ENCODE results near the gene PAEP.

The PAEP gene

DNA sequence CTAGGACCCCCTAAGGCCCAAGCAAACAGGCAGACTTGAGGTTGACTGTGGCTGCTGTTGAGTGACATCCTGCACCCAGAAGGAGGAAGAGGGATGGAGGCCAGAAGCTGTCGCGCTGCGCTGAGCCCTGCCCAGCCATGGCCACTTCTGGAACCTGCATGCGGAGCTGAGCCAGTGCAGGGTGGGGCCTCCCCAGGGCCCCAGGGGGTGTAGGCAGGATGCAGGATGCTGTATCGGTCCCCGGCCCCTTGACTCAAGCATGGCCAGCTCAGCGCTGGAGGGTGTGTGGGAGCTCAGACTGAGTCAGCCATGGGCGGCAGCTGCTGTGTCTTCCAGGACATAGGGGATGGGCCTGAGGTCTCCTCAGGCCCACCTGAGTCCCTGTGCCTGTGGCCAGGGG lies 50.9 kb downstream of the PAEP start:
- in situ Hi-C loops (cut with HindIII; ENCODE audit: low sequenced_read_pairs), result no loop called here

DNA sequence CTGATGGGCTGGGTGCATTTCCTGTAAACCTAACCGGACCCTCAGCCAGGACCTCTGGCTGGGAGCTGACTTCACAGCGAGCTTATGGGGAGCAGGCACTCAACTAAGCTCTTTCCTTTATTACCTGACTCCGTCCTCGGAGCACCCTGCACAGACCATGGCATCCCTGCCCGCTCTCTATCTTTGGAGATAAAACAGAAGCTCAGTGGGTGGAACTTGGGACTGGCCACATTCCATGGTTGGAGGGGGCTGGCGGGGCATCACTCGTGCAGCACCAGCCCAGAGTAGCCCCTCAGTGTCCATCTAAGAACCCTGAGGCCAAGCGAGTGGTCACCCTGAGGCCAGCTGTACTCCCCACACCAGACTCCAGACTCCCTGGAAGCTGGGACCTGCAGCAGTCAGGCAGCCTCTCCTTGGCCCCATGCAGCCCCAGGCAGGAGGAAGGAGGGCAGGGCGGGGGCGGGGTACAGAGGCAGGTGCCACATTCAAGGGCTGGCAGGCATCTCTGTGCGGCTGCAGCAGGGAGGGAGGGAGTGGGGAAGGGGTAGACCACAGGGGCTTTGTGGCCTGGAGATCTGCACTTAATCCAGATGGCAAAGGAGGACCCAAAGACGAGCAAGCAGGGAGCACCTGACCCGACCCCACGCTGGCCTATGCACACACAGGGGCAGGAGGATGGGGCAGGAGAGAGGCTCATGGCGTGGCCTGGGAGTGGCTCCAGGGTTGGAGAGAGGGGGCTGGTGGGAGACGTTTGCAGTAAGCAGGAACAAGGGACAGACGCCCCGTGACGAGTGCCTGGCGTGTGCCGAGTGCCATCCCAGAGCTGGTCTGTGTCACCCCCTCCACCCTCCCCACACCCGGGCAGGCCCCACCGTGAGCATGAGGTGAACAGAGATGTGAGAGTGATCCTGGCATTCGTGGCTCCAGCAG lies 51.7 kb downstream of the PAEP start:
- in situ Hi-C loops (cut with HindIII; ENCODE audit: low sequenced_read_pairs), result no loop called here

DNA sequence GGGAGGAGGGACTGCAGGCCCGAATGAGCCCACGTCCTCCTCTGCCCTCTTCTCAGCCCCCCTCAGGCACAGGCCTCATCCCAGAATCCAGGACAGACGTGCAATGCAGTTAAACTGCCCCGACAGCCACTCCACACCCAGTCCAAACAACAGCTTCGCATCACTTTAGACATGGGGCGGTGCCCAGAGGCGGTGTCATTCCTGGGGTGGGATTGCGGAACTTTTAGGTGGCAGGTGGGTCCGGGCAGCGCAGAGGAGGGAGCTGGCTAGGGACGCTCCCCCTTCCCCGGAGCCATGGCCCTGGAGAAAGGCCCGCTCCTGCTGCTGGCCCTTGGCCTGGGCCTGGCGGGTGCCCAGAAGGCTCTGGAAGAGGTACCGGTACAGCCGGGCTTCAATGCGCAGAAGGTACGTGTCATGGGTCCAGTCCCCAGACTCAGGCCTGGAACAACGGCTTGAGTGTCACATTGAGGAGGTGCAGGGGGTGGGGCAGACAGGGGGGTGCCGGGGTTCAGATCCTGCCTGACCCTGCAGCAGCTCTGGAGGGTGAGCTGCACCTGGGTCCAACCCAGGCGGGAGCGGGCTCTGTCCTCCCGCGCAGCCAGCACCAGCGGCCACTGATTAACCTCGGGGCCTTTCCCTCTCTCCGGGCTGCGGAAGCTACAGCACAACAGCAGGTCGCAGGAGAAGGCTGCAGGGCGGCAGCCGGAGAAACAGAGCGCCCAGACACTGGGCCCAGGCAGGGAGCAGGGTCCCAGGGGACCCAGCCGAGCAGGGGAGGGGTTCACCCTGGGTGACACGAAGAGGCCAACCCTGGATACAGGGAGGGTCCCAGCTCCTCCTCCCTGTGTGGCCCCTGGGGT lies 52.6 kb downstream of the PAEP start:
- in situ Hi-C loops (cut with HindIII; ENCODE audit: low sequenced_read_pairs), result no loop called here

DNA sequence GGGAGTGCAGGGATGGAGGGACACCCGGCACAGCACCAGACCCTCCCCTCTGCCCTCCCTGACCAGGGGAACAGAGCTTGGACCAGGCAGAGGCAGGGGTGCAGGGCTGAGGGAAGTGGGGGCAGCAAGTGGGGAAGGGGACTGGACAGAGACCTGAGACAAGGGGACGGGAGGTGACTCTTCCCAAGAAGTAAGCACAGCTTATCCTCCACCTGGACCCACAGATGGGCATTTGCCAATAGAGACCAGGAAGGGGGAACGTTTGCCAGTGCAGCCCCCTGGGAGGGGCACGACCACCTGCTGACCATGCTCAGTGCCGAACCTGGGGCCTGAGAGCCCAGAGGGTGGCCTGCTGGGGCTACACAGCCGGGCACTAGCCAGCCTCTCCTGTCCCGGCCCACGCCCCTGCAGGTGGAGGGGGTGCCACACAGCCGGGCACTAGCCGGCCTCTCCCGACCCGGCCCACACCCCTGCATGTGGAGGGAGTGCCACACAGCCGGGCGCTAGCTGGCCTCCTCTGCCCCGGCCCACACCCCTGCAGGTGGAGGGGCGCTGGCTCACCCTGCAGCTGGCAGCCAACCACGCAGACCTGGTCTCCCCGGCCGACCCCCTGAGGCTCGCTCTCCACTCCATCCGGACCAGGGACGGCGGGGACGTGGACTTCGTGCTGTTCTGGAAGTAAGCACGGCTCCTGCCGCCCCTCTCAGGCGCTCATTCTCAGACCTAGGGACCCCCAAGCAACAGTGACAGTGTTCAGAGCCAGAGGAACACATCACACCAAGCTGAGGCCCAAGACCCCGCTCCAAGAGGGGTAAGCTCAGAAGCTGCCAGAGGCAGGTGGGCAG lies 53.5 kb downstream of the PAEP start:
- in situ Hi-C loops (cut with HindIII; ENCODE audit: low sequenced_read_pairs), result no loop called here

DNA sequence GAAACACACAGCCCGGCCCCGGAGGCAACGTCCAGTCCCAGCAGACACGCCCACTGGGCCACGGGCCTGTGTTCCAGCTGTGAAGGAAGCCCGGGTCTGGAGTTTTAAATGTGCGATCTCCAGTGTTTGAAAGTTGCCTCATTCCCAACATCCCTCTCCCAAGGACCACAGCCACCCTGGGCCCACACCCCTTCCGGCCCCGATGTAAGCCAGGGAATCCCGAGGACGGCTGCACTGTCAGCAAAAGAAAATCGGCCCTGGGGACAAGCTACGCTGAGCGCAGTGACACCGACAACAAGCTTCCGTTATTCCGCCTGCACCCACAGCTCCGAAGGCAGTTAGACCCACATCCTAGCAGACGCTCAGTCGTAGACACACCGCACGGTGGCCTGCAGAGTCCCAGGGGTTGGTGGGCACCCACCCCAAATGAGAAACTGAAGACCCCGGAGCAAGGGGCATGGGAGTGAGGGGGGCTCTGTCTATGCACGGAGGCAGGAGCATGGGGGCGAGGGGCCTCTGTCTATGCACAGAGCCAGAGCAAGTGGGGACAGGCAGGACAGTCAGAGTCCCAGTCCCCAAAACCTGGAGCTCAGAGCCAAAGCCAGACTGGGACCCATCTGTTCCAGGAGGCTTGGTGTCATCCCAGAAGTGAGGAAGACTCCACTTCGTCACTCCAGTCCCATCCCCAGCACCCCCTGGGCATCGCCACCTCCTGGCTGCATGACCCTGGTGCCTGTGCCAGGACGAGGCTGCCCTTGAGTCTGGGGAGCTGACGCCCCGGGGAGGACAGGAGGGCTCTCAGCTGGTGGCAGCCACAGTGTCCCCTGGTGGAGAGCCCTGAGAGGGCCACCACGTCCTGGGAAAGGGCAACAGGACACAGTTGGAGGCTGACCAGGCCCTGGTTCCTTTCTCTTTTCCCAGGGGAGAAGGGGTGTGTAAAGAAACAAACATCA lies 54.4 kb downstream of the PAEP start:
- in situ Hi-C loops (cut with HindIII; ENCODE audit: low sequenced_read_pairs), result no loop called here

All from endothelial cell of hepatic sinusoid (primary cell).